ENCODE results near the gene INHBE. TPM values are rescaled to one million over a fixed set of nuclear protein-coding genes. Genes with fewer than 3 reads are reported as not detected.

INHBE gene
- total RNA-seq, 1 experiment from 2014 or later = 5.0 TPM

GRCh38 chr12:57458665-57459054 lies 3.6 kb downstream of the INHBE start:
- H3K36me3 Mint-ChIP-seq = no peaks in the 10 kb centered on the region
- no peaks in the 10 kb centered on the region for H3K9me3 Mint-ChIP-seq
- TF ChIP-seq, protein P1, sequence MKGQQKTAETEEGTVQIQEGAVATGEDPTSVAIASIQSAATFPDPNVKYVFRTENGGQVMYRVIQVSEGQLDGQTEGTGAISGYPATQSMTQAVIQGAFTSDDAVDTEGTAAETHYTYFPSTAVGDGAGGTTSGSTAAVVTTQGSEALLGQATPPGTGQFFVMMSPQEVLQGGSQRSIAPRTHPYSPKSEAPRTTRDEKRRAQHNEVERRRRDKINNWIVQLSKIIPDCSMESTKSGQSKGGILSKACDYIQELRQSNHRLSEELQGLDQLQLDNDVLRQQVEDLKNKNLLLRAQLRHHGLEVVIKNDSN (CRISPR knock-in tag; IDR thresholded peaks at IDR 0.05) = peak; percentile 57; the same call in 1 of the 2 replicates
- TF ChIP-seq ZNF232 (CRISPR knock-in tag; IDR thresholded peaks at IDR 0.05) = no peak
- POLR2A ChIA-PET = interaction anchor here (0.6 to 2.0 kb wide), 17 partner anchors 13 to 233 kb away, joined by 3 to 9 read pairs (median 3); partner anchors contain the start of genes DDIT3 and SHMT2
- no peak for DNase-seq (ENCODE audit: low spot score)
- CTCF ChIA-PET = interaction anchor here (0.6 to 5.2 kb wide), 64 partner anchors 9 to 822 kb away, joined by 3 to 88 read pairs (median 4); partner anchors contain the start of genes DCTN2, DDIT3, INHBC and LRP1
- H3K4me3 Mint-ChIP-seq = peak overlapping the region; percentile 96
- peaks cover 52% of the 10 kb centered on the region for H3K4me1 Mint-ChIP-seq
- peaks cover 7% of the 10 kb centered on the region for H3K27me3 Mint-ChIP-seq (ENCODE audit: low read depth)
- ATAC-seq = no peak
- peak overlapping the region; percentile 100 for H3K27ac Mint-ChIP-seq

DNA sequence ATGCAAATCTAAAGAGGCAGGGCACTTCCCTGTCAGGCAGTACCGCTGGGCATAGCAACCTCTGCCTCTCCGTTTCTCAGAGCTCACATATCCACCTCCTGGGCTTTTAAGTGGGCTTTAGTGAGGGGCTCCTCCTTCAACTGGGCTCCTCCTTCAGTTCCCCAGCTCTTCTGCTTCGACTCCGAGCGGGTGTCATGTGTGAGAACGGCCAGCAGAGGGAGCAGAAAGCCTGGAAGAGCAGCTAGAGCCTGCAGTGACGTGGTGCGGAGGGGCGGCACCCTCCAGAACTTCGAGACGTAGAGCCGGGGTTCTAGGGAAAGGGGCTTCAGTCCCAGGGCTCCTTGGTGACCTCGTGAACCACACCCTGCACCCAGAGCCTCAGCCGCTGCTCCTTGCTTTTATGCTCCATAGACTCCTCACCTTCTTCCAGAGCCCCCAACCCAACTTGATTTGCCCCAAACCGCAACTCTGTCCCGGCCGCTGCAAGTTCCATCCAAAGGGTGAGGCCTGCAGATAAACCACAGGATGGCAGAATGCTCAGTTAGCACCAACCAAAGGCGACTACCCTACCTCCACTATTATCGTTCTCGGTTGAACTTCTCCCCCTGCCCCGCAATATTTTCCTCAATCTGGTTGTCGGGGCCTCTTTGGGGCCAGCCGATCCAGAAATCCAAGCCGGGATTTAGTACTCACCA lies 4.1 kb downstream of the INHBE start:
- ChIA-PET POLR2A (interaction anchor here (0.7 to 2.0 kb wide), 15 partner anchors 12 to 233 kb away, joined by 3 to 9 read pairs (median 3); partner anchors contain the start of genes DDIT3 and SHMT2), CTCF (interaction anchor here (0.6 to 5.2 kb wide), 65 partner anchors 9 to 822 kb away, joined by 3 to 88 read pairs (median 4); partner anchors contain the start of genes DCTN2, DDIT3, INHBC and LRP1)
- ATAC-seq (peak; percentile 60), DNase-seq (ENCODE audit: low spot score) (peak; percentile 99)
- Mint-ChIP-seq H3K27ac (peak overlapping the region; percentile 100), H3K4me3 (peak overlapping the region; percentile 96), H3K36me3 (no peaks in the 10 kb centered on the region), H3K9me3 (no peaks in the 10 kb centered on the region), H3K27me3 (ENCODE audit: low read depth) (peaks cover 7% of the 10 kb centered on the region), H3K4me1 (peaks cover 52% of the 10 kb centered on the region)
- peak; percentile 96 for TF ChIP-seq PRDM15 (CRISPR knock-in tag; IDR thresholded peaks at IDR 0.05)
- no peak for TF ChIP-seq TCF7 (CRISPR knock-in tag; IDR thresholded peaks at IDR 0.05; ENCODE audit: low read depth)
- TF ChIP-seq, protein P2, sequence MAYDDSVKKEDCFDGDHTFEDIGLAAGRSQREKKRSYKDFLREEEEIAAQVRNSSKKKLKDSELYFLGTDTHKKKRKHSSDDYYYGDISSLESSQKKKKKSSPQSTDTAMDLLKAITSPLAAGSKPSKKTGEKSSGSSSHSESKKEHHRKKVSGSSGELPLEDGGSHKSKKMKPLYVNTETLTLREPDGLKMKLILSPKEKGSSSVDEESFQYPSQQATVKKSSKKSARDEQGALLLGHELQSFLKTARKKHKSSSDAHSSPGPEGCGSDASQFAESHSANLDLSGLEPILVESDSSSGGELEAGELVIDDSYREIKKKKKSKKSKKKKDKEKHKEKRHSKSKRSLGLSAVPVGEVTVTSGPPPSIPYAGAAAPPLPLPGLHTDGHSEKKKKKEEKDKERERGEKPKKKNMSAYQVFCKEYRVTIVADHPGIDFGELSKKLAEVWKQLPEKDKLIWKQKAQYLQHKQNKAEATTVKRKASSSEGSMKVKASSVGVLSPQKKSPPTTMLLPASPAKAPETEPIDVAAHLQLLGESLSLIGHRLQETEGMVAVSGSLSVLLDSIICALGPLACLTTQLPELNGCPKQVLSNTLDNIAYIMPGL (CRISPR knock-in tag; IDR thresholded peaks at IDR 0.05) = peak; percentile 38; the same call in 1 of the 2 replicates
- no peak for TF ChIP-seq ZBTB21 (CRISPR knock-in tag; IDR thresholded peaks at IDR 0.05; ENCODE audit: borderline replicate concordance)
- TF ChIP-seq TEAD4 (CRISPR knock-in tag; IDR thresholded peaks at IDR 0.05) = no peak
- TF ChIP-seq MXD4 (CRISPR knock-in tag; IDR thresholded peaks at IDR 0.05; ENCODE audit: borderline replicate concordance) = no peak
- no peak for TF ChIP-seq IRF2 (CRISPR knock-in tag; IDR thresholded peaks at IDR 0.05; ENCODE audit: borderline replicate concordance, low read depth)
- TF ChIP-seq NR2C2 (CRISPR knock-in tag; IDR thresholded peaks at IDR 0.05) = no peak
- no peak for TF ChIP-seq ESRRA (CRISPR knock-in tag; IDR thresholded peaks at IDR 0.05; ENCODE audit: borderline replicate concordance)
- TF ChIP-seq E2F1 (CRISPR knock-in tag; IDR thresholded peaks at IDR 0.05) = no peak
- TF ChIP-seq ZNF263 (CRISPR knock-in tag; IDR thresholded peaks at IDR 0.05; ENCODE audit: low read depth) = no peak
- TF ChIP-seq ZNF317 (CRISPR knock-in tag; IDR thresholded peaks at IDR 0.05; ENCODE audit: borderline replicate concordance, low read depth) = no peak
- no peak for TF ChIP-seq NR1H2 (CRISPR knock-in tag; IDR thresholded peaks at IDR 0.05)
- TF ChIP-seq NFE2L1 (CRISPR knock-in tag; IDR thresholded peaks at IDR 0.05) = no peak
- TF ChIP-seq TEAD1 (CRISPR knock-in tag; IDR thresholded peaks at IDR 0.05) = 0 out of 2 replicates have a peak, but pooled peaks have one; percentile 23
- no peak for TF ChIP-seq AR (CRISPR knock-in tag; IDR thresholded peaks at IDR 0.05)
- TF ChIP-seq, protein P3, sequence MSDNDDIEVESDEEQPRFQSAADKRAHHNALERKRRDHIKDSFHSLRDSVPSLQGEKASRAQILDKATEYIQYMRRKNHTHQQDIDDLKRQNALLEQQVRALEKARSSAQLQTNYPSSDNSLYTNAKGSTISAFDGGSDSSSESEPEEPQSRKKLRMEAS (CRISPR knock-in tag; IDR thresholded peaks at IDR 0.05) = peak; percentile 56; the same call in 1 of the 2 replicates
- TF ChIP-seq, protein P4, sequence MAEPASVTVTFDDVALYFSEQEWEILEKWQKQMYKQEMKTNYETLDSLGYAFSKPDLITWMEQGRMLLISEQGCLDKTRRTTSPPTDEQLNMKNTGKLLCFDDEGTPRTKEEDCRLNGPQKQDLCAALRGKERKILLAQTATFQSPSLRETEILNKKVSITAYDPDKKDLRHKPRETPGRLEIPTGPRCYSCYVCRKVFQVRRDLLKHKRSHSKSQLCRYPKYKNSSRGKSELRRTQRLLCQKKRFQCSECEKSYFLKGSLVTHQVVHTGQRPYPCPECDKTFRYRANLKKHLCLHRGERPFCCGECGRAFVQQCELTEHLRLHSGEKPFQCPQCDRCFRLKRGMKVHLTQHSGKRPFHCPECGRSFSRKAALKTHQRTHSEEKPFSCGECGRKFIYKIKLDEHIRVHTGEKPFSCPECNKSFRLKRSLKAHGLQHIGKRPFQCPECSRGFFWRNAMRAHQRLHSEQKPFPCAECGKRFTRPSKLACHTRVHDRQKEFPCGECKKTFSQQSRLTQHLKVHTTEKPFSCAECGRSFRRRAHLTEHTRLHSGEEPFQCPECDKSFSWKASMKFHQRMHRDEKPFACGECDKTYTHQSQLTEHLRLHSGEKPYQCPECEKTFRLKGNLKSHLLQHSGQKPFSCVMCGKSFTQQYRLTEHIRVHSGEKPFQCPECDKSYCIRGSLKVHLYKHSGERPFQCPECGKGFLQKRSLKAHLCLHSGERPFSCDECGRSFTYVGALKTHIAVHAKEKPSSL (CRISPR knock-in tag; conservative IDR thresholded peaks at IDR 0.05) = no peak
- TF ChIP-seq ZNF121 (CRISPR knock-in tag; IDR thresholded peaks at IDR 0.05) = no peak
